C4-2B (cell line): ENCODE results near the gene CACNA1B.

ENCODE experiments used
- ZFX ChIP-seq: fragments of 450-650 bp; IDR thresholded peaks from 2 replicates; pipeline ENCODE4 v1.6.1; 2017
- TF ChIP-seq, protein P1 (sequence below): fragments of 450-650 bp; conservative IDR thresholded peaks from 2 replicates; pipeline ENCODE4 v1.5.1; 2017; ENCODE audit warnings: mild to moderate bottlenecking

GRCh38 chr9:138023394-138024124 is 146.0 kb downstream of the CACNA1B start:
- TF ChIP-seq, protein P1, sequence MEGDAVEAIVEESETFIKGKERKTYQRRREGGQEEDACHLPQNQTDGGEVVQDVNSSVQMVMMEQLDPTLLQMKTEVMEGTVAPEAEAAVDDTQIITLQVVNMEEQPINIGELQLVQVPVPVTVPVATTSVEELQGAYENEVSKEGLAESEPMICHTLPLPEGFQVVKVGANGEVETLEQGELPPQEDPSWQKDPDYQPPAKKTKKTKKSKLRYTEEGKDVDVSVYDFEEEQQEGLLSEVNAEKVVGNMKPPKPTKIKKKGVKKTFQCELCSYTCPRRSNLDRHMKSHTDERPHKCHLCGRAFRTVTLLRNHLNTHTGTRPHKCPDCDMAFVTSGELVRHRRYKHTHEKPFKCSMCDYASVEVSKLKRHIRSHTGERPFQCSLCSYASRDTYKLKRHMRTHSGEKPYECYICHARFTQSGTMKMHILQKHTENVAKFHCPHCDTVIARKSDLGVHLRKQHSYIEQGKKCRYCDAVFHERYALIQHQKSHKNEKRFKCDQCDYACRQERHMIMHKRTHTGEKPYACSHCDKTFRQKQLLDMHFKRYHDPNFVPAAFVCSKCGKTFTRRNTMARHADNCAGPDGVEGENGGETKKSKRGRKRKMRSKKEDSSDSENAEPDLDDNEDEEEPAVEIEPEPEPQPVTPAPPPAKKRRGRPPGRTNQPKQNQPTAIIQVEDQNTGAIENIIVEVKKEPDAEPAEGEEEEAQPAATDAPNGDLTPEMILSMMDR = no peak
- TF ChIP-seq ZFX = no peak
